HG02642 (cell line): ENCODE measurements around the gene FYTTD1.
"Not testable (repeated sequence)": the region's sequence is repeated elsewhere in the genome, so short reads cannot be mapped to it uniquely, and the experiment has no call there.

ENCODE experiments used
- ATAC-seq: cut with Tn5 transposase; IDR thresholded peaks from one replicate; pipeline ENCODE4 v1.9.1; 2021; ENCODE audit warnings: mild to moderate bottlenecking; ENCODE audit not compliant: unreplicated experiment, poor library complexity

The FYTTD1 gene

DNA sequence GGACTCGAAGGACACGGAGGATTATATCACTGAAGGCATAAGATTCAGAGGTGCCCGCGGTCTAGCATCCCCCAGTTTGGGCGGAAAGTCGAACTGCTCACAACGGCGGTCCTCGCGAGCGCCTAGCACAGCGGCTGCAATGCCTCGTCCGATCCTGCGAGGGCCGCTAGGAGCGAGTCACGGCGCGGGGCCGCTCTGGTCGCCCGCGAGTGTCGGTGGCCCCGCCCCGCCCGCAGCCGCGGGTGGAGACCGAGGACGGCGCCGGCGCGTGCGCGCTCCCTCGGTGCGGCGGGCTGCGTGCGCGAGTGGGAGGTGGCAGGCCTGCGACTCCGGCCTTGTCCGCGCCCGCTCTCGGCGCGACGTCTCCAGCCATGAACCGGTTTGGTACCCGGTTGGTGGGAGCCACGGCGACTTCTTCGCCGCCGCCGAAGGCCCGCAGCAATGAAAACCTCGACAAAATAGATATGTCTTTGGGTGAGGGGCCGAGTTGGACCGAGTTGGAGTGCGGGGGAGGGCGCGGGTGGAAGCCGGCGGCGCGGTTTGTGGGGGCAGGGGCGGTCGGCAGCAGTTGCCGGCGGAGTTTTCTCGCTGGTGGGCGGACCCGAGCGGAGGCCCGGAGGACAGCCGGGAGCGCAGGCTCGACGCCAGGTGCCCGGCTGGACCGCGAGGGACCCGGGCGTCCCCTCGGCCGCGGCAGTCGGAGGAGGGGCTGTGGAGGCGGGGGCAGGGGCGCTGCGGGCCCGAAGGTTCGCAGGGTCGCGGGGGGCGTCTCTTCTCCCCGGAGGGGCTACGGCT is at the start of gene FYTTD1:
FYTTD1 (plus strand) TSS at position 283 of the 795 bp plus-strand sequence; CDS start at position 372, 89 bp downstream.
- peak; percentile 83 for ATAC-seq

DNA sequence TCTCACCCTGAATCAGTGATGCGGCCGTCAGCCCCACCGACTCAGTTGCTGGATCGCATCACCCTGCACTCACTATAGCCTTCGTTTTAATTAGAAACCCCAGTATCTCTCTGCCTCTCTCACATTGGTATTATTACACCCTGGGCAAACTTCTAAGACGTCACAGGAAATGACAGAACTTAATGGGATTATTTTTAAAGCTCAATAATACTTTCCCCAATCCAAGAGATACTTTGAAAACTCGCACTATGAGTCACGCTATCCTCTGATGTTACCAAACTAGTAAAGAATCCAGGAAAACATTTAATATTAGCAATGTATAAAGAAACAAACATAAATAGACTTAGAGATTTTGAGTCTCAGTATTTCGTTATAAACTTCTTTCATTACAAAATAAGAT is 49.6 kb upstream of the FYTTD1 start:
- ATAC-seq, result no peak

DNA sequence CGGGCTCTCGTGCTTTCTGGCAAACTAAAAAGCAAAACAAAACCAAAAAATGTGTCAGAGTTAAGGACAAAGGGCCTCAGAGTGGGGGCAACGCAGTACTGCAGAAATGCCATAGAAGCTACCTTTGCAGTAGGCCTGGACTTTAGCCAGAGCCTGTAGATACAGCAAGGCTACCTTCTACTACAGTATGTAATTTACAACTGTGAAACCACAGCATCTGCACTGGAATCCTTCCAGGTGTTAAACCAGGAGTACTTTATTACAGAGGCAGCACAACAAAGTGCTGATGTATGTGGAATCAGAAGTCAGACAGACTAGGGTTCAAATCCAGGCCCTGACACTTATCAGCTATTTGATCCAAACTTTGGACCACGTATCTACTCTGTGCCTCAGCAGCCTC is 47.8 kb upstream of the FYTTD1 start:
- no peak for ATAC-seq

- no peak for ATAC-seq
Measured at GRCh38 chr3:197706658-197707057, 43.0 kb upstream of the FYTTD1 start.

GRCh38 chr3:197709135-197709534 is 40.5 kb upstream of the FYTTD1 start:
- no peak for ATAC-seq

GRCh38 chr3:197710965-197711364 is 38.7 kb upstream of the FYTTD1 start:
- ATAC-seq, result not testable (repeated sequence)

- ATAC-seq, result peak; percentile 89
Measured at GRCh38 chr3:197711973-197712707, 37.5 kb upstream of the FYTTD1 start.

DNA sequence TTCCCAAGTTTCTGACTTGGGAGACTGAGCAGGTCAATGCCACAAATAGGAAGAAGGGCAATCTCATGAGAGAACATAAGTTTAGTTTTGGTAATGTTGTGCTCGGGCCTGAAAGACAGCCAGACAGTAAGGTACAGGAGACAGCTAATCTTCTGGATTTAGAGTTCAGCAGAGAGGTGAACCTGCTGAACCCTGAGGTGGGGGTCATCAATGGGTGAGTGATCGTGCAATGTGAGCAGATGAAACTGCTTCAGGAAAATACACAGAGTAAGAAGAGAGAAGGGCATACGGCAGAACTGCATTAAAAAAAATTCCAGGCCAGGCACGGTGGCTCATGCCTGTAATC is 36.2 kb upstream of the FYTTD1 start:
- peak; percentile 18 for ATAC-seq

- no peak for ATAC-seq
Measured at GRCh38 chr3:197714251-197714650, 35.4 kb upstream of the FYTTD1 start.

- no peak for ATAC-seq
Measured at GRCh38 chr3:197718891-197719290, 30.8 kb upstream of the FYTTD1 start.

GRCh38 chr3:197720694-197721093 is 29.0 kb upstream of the FYTTD1 start:
- no peak for ATAC-seq

DNA sequence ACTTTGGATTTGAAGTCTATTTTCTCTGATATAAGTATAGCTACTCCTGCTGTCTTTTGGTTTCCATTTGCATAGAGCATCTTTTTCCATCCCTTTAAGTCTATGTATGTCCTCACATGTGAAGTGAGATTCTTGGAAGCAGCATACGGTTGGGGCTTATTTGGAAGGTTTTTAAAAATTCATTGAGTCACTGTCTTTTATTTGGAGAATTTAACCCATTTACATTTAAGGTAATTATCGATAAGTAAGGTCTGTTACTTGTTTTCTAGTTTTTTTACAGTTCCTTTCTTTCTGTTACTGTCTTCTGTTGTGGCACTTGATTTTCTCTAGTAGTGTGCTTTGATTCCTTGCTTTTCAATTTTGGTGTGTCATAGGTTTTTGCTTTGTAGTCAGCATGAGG is 26.9 kb upstream of the FYTTD1 start:
- ATAC-seq, result no peak

DNA sequence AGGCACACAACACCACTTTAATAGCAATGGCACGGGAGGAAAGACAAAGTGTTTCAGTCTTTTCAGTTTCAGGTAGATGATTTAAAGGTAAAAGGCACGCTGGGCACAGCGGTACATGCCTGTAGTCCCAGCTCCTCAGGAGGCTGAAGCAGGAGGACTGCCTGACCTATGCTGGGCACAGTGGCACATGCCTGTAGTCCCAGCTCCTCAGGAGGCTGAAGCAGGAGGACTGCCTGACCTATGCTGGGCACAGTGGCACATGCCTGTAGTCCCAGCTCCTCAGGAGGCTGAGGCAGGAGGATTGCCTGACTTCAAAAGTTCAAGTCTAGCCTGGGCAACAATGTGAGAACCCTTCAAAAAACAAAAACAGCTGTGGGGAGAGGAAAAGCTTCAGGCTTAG is 21.8 kb upstream of the FYTTD1 start:
- ATAC-seq, result not testable (repeated sequence)

GRCh38 chr3:197728487-197728886 is 21.2 kb upstream of the FYTTD1 start:
- ATAC-seq, result no peak

GRCh38 chr3:197730200-197730599 is 19.5 kb upstream of the FYTTD1 start:
- ATAC-seq, result no peak

DNA sequence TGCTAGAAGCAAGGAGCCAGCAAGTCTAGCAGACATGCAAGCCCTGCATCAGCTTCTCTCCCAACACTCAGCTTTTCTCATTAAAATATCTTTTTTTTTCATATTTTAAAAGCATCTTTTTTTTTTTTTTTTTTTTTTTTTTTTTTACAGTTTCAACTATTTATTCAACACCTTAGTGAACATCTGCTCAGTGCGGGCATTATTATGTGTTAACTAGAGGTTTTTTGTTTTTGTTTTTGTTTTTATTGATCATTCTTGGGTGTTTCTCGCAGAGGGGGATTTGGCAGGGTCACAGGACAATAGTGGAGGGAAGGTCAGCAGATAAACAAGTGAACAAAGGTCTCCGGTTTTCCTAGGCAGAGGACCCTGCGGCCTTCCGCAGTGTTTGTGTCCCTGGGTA is 18.9 kb upstream of the FYTTD1 start:
- not testable (repeated sequence) for ATAC-seq

- not testable (repeated sequence) for ATAC-seq
Measured at GRCh38 chr3:197731483-197731882, 18.2 kb upstream of the FYTTD1 start.

DNA sequence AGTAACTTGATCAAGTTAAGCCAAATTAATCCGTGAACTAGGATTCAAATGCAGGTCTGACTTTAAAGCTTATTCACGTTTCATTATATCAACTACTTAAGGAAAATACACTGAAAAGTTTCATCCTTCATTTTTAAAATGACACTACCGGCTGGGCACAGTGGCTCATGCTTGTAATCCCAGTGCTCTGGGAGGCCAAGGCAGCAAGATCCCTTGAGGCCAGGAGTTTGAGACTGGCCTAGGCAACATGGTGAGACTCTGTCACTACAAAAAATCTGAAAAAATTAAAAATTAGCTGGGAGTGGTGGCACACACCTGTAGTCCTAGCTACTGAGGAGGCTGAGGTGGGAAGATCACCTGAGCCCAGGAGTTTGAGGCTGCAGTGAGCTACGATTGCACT is 16.6 kb upstream of the FYTTD1 start:
- ATAC-seq, result no peak

DNA sequence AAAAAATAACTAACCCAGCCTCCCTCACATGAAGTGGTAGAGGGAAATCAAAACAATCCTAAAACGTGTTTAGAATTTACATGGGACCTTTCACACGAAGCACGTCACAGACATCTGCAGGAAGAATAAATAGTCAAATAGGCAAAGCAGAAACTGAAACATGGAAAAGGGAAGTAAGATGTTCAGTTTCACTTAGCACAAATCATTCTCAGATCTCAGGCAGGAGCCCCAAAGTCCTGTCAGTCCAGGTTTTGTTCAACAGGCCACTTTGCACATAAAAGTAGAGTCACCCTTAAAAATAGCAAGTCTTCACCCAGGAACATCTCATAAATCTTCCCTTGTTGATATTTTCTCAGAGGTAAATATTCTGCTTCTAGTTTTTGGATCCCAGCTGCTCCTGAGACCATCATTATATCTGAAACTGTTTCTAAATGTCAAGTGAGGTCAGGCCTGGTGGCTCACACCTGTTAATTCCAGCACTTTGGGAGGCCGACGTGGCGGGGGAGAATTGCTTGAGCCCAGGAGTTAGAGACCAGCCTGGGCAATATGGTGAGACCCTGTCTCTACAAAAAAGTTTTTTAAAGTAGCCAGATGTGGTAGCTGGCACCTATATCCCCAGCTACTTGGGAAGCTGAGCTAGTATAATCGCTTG is 14.9 kb upstream of the FYTTD1 start:
- peak; percentile 31 for ATAC-seq

GRCh38 chr3:197736010-197736490 is 13.6 kb upstream of the FYTTD1 start:
- no peak for ATAC-seq
